GM21423 (cell line): ENCODE data around the gene BOD1L2.

Experiments used
- ATAC-seq: cut with Tn5 transposase; IDR thresholded peaks from one replicate; pipeline ENCODE4 v1.9.1; 2021; ENCODE audit warnings: mild to moderate bottlenecking, moderate library complexity; ENCODE audit not compliant: unreplicated experiment

Gene BOD1L2

GRCh38 chr18:57146956-57147636, at the start of gene BOD1L2:
Gene BOD1L2, plus strand, starts transcription at chr18:57147087. Its CDS starts 226 bp downstream, at chr18:57147313.
- ATAC-seq, result no peak

- no peak for ATAC-seq
These were observed 39.6 kb upstream of the BOD1L2 start for GRCh38 chr18:57107140-57107832.

DNA sequence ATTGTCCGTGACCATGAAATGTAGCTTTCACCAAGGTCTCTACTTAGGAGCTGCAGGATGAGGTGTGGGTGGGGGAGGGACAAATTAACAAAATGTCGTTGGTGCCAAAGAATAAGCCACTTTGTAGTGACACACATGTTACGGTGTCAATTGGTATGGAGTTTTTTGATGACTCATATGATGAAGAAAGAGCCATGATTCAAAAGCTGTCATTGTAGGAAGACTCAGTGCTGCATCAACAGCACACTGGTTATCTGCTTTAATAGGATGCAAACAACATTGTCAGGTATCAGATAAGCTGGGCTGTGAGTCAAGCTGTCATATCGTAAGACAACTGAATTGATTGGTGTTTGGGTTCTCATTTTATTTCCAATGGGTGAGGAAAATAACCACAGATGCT, 36.6 kb upstream of the BOD1L2 start:
- ATAC-seq, result no peak

- no peak for ATAC-seq
These were observed 33.0 kb upstream of the BOD1L2 start for GRCh38 chr18:57113799-57114420.

DNA sequence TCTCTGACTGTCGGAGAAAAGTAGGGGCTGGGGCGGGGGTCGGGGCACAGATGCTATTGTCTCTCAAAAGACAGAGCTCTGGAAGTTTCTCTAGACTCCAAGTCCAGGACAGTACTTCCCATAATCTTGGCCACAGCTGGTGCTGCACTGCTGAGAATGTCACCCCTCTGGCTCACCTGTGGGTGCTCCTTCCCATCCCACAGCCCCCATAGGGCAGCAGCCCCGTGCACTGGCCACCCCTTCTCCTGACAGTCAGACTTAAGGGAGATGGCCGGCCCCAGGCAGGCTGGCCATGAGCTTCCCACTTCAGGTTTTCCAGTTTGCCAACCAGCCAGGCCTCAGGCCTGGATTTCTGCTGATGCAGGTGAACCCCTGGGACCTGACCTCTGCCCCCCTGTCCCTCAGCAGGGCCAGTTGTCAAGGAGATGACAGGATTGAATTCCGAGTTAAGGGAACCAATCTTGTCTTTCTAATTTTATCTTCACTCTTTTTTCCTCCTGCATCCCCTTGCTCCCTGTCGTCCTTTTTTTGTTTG, 30.2 kb upstream of the BOD1L2 start:
- no peak for ATAC-seq

GRCh38 chr18:57121542-57122112, 25.3 kb upstream of the BOD1L2 start:
- ATAC-seq, result no peak

DNA sequence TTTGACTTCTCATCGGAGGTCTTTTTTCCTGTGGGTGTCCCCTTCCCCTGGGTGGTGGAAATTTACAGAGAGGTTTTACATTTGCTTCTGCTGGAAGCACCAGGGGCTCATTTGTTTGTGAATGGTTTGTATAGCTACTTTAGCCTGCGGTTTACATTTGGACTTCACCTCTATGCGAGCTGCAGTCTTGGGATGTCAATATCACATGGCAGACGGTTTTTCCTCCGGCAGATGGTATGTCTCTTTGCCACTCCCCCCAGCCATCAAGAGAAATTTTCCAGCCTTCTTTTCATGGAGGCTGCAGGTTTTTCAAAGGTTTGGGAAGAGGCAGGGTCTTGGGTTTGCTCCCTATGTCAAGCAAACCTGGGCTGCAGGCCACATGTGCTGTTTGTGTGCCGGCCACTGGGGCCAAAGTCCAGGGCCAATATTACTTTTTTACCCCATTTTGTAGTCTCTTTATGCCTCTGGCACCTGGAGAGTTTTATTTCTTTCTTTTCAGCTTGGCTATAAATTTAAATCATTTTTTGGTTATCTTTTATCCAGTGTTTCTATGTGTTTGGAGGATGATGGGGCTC, 23.9 kb upstream of the BOD1L2 start:
- ATAC-seq, result no peak

GRCh38 chr18:57125627-57126026, 21.3 kb upstream of the BOD1L2 start:
- no peak for ATAC-seq

DNA sequence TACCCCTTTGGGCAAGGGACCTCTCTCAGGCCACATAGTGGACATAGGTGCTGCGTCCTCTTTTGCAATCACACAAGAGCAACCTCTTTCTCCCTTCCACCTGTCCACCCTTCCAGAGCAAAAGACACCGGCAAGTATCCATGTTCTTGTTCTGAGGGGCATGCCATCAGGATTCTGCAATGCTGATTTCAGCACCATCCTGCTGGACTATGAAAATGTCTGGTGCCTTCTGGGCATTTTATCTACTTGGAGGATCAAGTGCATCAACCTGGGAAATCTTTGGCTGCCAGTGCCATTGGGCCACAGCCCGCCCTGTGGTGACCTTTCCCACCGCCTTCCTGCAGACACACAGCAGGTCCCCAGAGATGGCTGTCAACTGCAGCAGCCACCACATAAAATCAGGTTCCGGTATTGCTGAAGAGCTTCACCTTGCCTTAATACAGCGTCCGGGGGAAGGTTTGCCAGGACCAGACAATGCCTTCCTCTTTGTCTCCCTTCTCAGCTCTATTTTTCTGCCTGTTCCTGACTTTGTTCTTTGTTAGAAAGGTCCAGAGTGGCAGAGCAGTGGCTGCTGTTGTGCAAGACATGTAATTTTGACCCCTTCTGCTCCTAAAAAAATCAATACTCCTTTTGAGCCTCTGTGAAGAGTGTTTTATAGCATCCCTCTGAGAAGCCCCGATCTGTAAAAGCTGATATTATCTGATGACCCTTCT, 18.5 kb upstream of the BOD1L2 start:
- ATAC-seq, result no peak

DNA sequence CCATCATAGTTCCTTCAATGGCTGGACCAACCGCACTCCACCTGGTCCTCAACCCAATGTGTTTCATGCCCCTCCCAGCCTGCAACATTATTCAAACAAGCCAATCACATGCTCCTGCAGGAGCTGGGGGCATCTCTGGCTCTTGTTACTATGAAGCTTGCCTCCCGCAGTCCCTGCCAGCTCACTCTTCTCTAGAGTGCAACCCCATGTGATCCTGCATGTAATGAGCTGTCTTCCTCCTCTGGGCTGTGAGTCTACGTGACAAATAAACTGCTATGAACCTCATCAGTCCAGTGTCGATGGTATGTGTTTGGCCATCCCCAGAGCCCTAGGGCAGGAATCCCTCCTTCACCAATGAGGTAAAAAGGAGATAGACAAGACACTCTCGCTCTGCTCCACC, 15.8 kb upstream of the BOD1L2 start:
- no peak for ATAC-seq

DNA sequence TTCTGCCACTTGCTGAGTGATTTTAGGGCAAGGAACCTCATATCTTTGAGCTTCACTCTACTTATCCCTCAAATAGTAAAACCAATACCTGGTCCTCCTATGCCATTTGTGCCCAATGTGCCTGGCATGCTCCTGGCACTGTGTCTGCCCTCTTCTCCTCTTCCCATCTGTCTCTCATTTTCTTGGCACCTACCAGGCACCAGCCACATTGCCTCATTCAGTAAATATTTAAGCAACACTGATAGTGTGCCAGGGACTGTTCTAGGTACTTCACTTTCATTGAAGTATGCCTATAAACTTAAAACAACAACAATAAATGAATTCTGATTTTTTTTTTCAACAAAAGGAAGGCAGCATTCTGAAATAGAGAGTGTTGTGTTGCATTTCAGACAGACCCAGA, 15.1 kb upstream of the BOD1L2 start:
- ATAC-seq, result no peak

GRCh38 chr18:57134618-57135135, 12.2 kb upstream of the BOD1L2 start:
- ATAC-seq, result no peak

- ATAC-seq, result no peak
These were observed 11.2 kb upstream of the BOD1L2 start for GRCh38 chr18:57135699-57136098.

DNA sequence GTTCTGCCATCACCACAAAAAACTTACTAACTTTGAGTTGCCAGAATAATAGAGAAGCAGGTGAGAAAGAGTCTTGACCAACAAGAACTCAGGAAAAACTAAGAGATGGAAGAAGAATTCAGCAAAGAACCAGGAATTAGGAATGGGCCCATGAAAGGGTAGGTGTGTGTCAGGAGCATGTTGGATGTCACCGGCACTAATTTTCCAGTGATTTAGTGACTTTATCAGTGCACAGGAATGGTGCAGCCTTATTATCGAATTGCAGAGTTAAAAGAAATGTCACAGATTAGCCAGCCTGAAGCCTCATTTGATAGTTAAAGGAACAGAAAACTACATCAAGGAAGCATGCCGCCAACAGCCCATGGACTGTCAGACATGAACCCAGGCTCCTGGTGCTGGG, 9.0 kb upstream of the BOD1L2 start:
- ATAC-seq, result no peak

DNA sequence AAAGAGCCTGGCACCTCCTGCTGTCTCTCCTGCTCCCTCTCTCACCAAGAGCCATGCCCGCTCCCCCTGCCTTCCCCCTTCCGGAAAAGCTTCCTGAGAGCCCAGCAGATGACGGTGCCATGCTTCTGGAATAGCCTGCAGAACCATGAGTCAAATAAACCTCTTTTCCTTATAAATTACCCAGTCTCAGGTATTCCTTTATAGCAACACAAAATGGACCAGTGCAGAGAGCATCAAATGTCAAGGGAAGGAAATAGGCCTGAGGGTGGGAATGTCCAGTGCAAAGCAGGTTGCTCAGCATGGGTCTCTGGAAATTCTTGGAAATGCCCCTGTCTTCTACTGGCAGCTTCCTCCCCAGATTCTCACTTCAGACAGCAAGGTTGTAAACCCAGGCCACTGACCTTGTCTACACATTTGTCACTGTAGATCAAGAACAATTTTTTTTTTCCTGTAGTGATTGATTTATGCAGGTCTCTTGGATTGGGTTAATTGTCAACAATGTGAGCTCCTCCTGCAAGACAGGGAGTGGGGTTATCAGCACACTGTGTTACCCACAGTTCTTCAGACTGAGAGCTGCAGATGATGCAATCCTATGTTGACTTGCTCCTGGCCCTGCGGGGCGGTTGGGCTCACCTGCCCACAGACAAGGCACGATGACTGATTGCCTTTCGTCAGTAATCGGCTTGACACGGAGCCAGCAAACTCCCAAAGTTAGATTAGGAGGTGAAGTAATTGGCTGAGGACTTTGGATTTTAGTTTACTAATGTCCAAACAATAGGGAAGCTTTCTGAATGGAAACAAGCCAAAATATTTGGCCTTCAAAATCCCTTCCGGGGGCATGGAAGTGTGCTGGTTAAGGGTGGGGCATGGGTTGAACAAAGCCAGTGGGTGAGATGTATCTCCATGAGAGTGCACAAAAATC, 5.4 kb upstream of the BOD1L2 start:
- ATAC-seq, result no peak

DNA sequence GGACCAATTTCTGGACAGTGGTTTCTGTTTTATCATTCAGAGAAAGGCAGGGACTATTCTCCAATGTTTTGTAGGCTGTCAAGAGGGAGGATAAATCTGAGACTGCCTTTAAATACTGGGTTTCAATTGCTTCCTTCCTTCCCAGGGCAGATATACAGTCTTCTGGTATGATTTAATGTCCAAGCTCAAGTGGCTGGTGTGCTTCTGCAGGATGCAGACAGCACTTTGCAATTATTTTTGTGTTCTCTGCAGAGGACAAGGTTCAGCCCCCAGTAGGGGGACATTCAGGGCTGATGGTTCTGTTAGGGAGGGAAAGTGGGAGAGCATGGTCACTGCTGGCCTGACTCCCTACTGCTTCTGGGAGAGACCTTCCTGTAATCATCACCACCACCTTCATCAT, 4.6 kb upstream of the BOD1L2 start:
- ATAC-seq, result no peak

DNA sequence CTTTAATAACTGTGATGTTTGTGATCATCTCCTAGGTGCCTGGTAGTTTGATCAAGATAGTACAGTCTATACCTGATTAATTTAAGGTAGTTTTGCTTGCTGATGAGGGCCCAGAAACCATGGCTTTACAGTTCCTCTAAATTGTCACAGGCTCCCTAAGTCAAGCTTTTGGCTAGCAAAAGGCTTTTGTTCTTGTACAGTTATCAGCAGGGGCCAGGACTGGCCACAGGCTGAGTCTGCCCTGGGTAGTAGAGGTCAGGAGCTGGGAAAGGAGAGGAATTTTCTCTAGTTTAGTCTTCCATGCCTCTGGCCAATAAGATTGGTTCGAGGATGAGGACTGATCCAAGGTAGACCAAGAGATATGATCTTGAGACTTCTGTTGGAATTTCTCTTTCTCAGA, 3.6 kb upstream of the BOD1L2 start:
- no peak for ATAC-seq

DNA sequence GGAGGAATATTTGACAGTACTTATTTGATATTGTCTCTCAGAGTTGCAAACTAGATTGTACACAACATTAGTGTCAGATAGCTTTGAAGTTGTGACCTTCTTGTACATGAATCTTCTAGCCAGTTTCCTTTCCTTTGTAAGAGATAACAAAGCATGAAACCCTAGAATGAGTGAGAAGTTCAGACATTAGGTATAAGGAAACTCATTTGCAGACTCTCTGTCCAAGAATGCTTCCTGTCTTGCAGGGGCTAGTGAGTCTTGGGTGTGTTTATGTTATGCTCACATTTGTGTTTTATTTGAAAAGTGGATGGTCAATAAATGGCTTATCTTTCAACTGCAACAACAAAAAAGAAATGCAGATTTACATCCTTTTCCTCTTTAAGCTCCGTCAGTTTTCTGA, 1.4 kb downstream of the BOD1L2 start:
- ATAC-seq, result no peak

- ATAC-seq, result no peak
These were observed 2.2 kb downstream of the BOD1L2 start for GRCh38 chr18:57149051-57149450.
